NB4 (cell line): Measurements from ENCODE around the gene MED15.
"Not testable (repeated sequence)": the region's sequence is repeated elsewhere in the genome, so short reads cannot be mapped to it uniquely, and the experiment has no call there.

Experiments
- DNase-seq: peaks from one replicate; pipeline ENCODE4 v3.0.0; 2010; ENCODE audit warnings: low read depth
- H3K4me3 ChIP-seq: one replicate; pipeline ENCODE4 v1.5.1; 2011; ENCODE audit warnings: mild to moderate bottlenecking, low read depth, low read length, moderate library complexity
- CTCF ChIP-seq: IDR thresholded peaks from one replicate; pipeline ENCODE4 v1.5.1; 2012; ENCODE audit warnings: low read depth, low read length
- MAX ChIP-seq: IDR thresholded peaks from 2 replicates; pipeline ENCODE4 v1.6.1; 2011; ENCODE audit warnings: low read depth, low read length
- MYC ChIP-seq: IDR thresholded peaks from 2 replicates; pipeline ENCODE4 v1.6.1; 2011; ENCODE audit warnings: low read depth, low read length
- POLR2A ChIP-seq: IDR thresholded peaks from 2 replicates; pipeline ENCODE4 v1.6.1; 2011; ENCODE audit warnings: mild to moderate bottlenecking; ENCODE audit not compliant: insufficient read length; ENCODE audit errors: extremely low read depth

Gene MED15

GRCh38 chr22:20464096-20464614, 43.3 kb upstream of the MED15 start:
- no peak for DNase-seq
- H3K4me3 ChIP-seq: no peak overlapping the region
- no peak for TF ChIP-seq MYC

GRCh38 chr22:20464912-20465758, 42.3 kb upstream of the MED15 start:
- no peak overlapping the region for H3K4me3 ChIP-seq
- DNase-seq: no peak
- no peak for TF ChIP-seq MYC

- TF ChIP-seq POLR2A (no peak), MAX (no peak), CTCF (no peak), MYC (no peak)
- no peak for DNase-seq
- no peak overlapping the region for H3K4me3 ChIP-seq
These were observed 41.7 kb upstream of the MED15 start for GRCh38 chr22:20465759-20466077.

- TF ChIP-seq MYC: no peak
- no peak for DNase-seq
- no peak overlapping the region for H3K4me3 ChIP-seq
These were observed 40.6 kb upstream of the MED15 start for GRCh38 chr22:20466659-20467379.

- no peak for DNase-seq
- TF ChIP-seq MYC (no peak), POLR2A (no peak), CTCF (no peak), MAX (no peak)
- no peak overlapping the region for H3K4me3 ChIP-seq
These were observed 38.1 kb upstream of the MED15 start for GRCh38 chr22:20469110-20469868.

GRCh38 chr22:20470525-20470924, 36.9 kb upstream of the MED15 start:
- DNase-seq, H3K4me3 ChIP-seq: not testable (repeated sequence)

- TF ChIP-seq MYC (no peak), POLR2A (no peak), MAX (no peak), CTCF (no peak)
These were observed 36.1 kb upstream of the MED15 start for GRCh38 chr22:20471126-20471833.

More at GRCh38 chr22:20471126-20471833, 36.1 kb upstream of the MED15 start:
- H3K4me3 ChIP-seq: no peak overlapping the region
- DNase-seq: no peak
